B cell (primary cell): ENCODE measurements around the gene PAK1IP1. TPM values are rescaled to one million over a fixed set of nuclear protein-coding genes. Genes with fewer than 3 reads are reported as not detected.
A peak's percentile ranks its signal among the peaks of the same experiment; 100 is the strongest.

Experiments
- ATAC-seq: fragments of 200-7000 bp; cut with Tn5 transposase; one replicate; pipeline ENCODE4 v1.10.0; 2021; ENCODE audit warnings: low read depth, mild to moderate bottlenecking, moderate number of reproducible peaks, moderate library complexity
- CTCF ChIA-PET: fragments of 350-600 bp; sonication (Branson Sonifier 250); formaldehyde crosslinking; loops from one replicate; lab custom pipeline; 2021; ENCODE audit warnings: antibody characterized with exemption, inconsistent platforms; lab: Charles Lee
- POLR2A ChIA-PET: fragments of 350-600 bp; sonication (Branson Sonifier 250); formaldehyde crosslinking; loops from one replicate; lab custom pipeline; 2021; ENCODE audit warnings: antibody characterized with exemption; lab: Charles Lee
- DNase-seq: peaks from one replicate; pipeline ENCODE4 v3.0.0; 2013
- H2AFZ ChIP-seq: 2 replicates; pipeline ENCODE4 v1.6.1; 2012; ENCODE audit warnings: mild to moderate bottlenecking, low read depth, low read length; ENCODE audit not compliant: insufficient read depth, poor library complexity, severe bottlenecking
- H3K27ac ChIP-seq, 2 donors: 1 replicate in 1 of 2; 2 replicates in 1 of 2; pipeline ENCODE4 v1.5.1; 2012 to 2013; ENCODE audit warnings: low read length in 2 of 2, mild to moderate bottlenecking in 2 of 2, moderate library complexity in 1 of 2
- H3K27me3 ChIP-seq, 4 experiments: fragments of 200-600 bp in 1 of 4; sonication (generic) in 1 of 4; replicated peaks in 1 of 4; 1 replicate in 2 of 4; 2 replicates in 2 of 4; pipeline versions ENCODE4 v1.6.1 to v1.7.0; 2013 to 2016; ENCODE audit warnings: low read length in 3 of 4, mild to moderate bottlenecking in 2 of 4, mixed read lengths in 1 of 4, moderate library complexity in 1 of 4; ENCODE audit not compliant: insufficient read depth in 4 of 4, control insufficient read depth in 3 of 4; ENCODE audit errors: control extremely low read depth in 1 of 4
- H3K36me3 ChIP-seq, 2 experiments: replicated peaks in 1 of 2; 1 replicate in 1 of 2; 2 replicates in 1 of 2; pipeline versions ENCODE4 v1.6.1 to v1.7.1; 2013; ENCODE audit warnings: low read length in 1 of 2; ENCODE audit not compliant: insufficient read depth in 2 of 2, control insufficient read depth in 1 of 2; ENCODE audit errors: control extremely low read depth in 1 of 2, extremely low read depth in 1 of 2
- H3K4me1 ChIP-seq, 2 donors: fragments of 200-600 bp in 1 of 2; sonication (generic) in 1 of 2; 1 replicate in 1 of 2; 2 replicates in 1 of 2; pipeline versions ENCODE4 v1.5.1 to v1.6.1; 2013 to 2017; ENCODE audit warnings: low read length in 2 of 2; ENCODE audit not compliant: control insufficient read depth in 2 of 2, insufficient read depth in 2 of 2
- H3K4me2 ChIP-seq: replicated peaks from 2 replicates; pipeline ENCODE3; 2012; ENCODE audit warnings: mild to moderate bottlenecking, low read depth, low read length; ENCODE audit not compliant: poor library complexity, severe bottlenecking
- H3K4me3 ChIP-seq, 5 experiments: fragments of 200-600 bp in 1 of 5; sonication (generic) in 1 of 5; 1 replicate in 3 of 5; 2 replicates in 2 of 5; pipeline versions ENCODE4 v1.5.1 to v1.7.0; 2011 to 2016; ENCODE audit warnings: low read length in 4 of 5, mild to moderate bottlenecking in 4 of 5, low read depth in 2 of 5, control low read depth in 1 of 5, moderate library complexity in 1 of 5; ENCODE audit not compliant: insufficient read depth in 1 of 5; ENCODE audit errors: control extremely low read depth in 1 of 5, extremely low read depth in 1 of 5
- H3K79me2 ChIP-seq: fragments of 200-600 bp; sonication (generic); one replicate; pipeline ENCODE4 v1.6.0; 2016; ENCODE audit warnings: low read length; ENCODE audit not compliant: control insufficient read depth, insufficient read depth
- H3K9ac ChIP-seq: fragments of 200-600 bp; sonication (generic); 2 replicates; pipeline ENCODE4 v1.6.1; 2017; ENCODE audit warnings: mild to moderate bottlenecking, low read length, moderate library complexity
- H3K9me3 ChIP-seq, 3 donors: one replicate each; pipeline versions ENCODE4 v1.6.1 to v1.7.1; 2013; ENCODE audit warnings: low read length in 2 of 3; ENCODE audit not compliant: control insufficient read depth in 2 of 3, insufficient read depth in 1 of 3; ENCODE audit errors: control extremely low read depth in 1 of 3
- H4K20me1 ChIP-seq: 2 replicates; pipeline ENCODE4 v1.6.0; 2012; ENCODE audit warnings: mild to moderate bottlenecking, low read length; ENCODE audit not compliant: insufficient read depth, control insufficient read depth, poor library complexity, severe bottlenecking
- H3K27ac Mint-ChIP-seq: one replicate; pipeline ENCODE4 v1.8.0; 2021; ENCODE audit warnings: mixed read lengths
- H3K27me3 Mint-ChIP-seq: one replicate; pipeline ENCODE4 v1.8.0; 2021; ENCODE audit warnings: mixed read lengths
- H3K4me1 Mint-ChIP-seq: one replicate; pipeline ENCODE4 v1.8.0; 2021; ENCODE audit warnings: mixed read lengths
- H3K4me3 Mint-ChIP-seq: one replicate; pipeline ENCODE4 v1.8.0; 2021; ENCODE audit warnings: mixed read lengths
- H3K9me3 Mint-ChIP-seq: one replicate; pipeline ENCODE4 v1.8.0; 2022; ENCODE audit warnings: mixed read lengths; ENCODE audit not compliant: insufficient read depth
- CTCF ChIP-seq: fragments of 200-600 bp; IDR thresholded peaks from one replicate; pipeline ENCODE4 v1.8.0; 2022; ENCODE audit warnings: antibody characterized with exemption, mild to moderate bottlenecking
- EZH2 ChIP-seq: IDR thresholded peaks from 2 replicates; pipeline ENCODE4 v1.6.1; 2012; ENCODE audit warnings: borderline replicate concordance, low read depth, mild to moderate bottlenecking, moderate library complexity, low read length; ENCODE audit not compliant: insufficient read depth, poor library complexity, severe bottlenecking
- WGBS: methylation state at CpG from one replicate; pipeline ENCODE4 v1.1.5; 2013; ENCODE audit warnings: missing lambda C conversion rate; ENCODE audit not compliant: insufficient coverage; 5-methylcytosine and 5-hydroxymethylcytosine counted together
- intact Hi-C: fragments of 100-400 bp; cut with micrococcal nuclease; formaldehyde crosslinking; loops from one replicate; pipeline ENCODE4 v1.10.0; 2022
- polyA plus RNA-seq: library from polyadenylated mRNA; depleted of rRNA; stranded (reverse); fragments of >200 nt; gene quantifications from 2 replicates; pipeline ENCODE4 v1.2.3, GENCODE V29; 2012
- total RNA-seq, 2 donors: library from RNA; stranded (reverse); fragments of 120-200 nt in 1 of 2; gene quantifications; 1 replicate in 1 of 2; 2 replicates in 1 of 2; pipeline versions ENCODE4 v1.2.3 to v1.2.4, GENCODE V29; 2013 to 2022

PAK1IP1 gene
- total and polyA plus RNA-seq, 2 donors (not counting 1 experiment from before 2014, with no cell fraction given) = 3.8 to 6.1 TPM

- Histone ChIP-seq H3K9ac (peak overlapping the region; percentile 70), H2AFZ (peak overlapping the region; percentile 81), H3K4me1 (peaks cover 16 to 31% of the 10 kb centered on the region in 2 donors), H3K4me3 (peak overlapping the region in 4 of 5 experiments; percentile 53 to 73 (median 66)), H3K4me2 (peak overlapping the region; percentile 88), H4K20me1 (no peaks in the 10 kb centered on the region), H3K36me3 (no peaks in the 10 kb centered on the region), H3K9me3 (peaks cover 0 to 20% (median 7%) of the 10 kb centered on the region in 3 donors), H3K79me2 (peaks cover 8% of the 10 kb centered on the region), H3K27ac (no peak overlapping the region), H3K27me3 (no peaks in the 10 kb centered on the region)
- Mint-ChIP-seq H3K4me3 (peak overlapping the region; percentile 76), H3K27ac (peak overlapping the region; percentile 59), H3K9me3 (peaks cover 3% of the 10 kb centered on the region), H3K27me3 (no peaks in the 10 kb centered on the region), H3K4me1 (peaks cover 32% of the 10 kb centered on the region)
- WGBS = 88% methylated on average over 6 of the region's 8 CpGs
- peak; percentile 56 for DNase-seq
- ChIA-PET POLR2A (interaction anchor here (0.6 to 3.0 kb wide), 3 partner anchors 8 to 25 kb away, joined by 3 to 16 read pairs (median 5); partner anchors contain the start of genes C6orf52 and PAK1IP1), CTCF (interaction anchor here (1.1 to 1.5 kb wide), 2 partner anchors 24 to 83 kb away, joined by 3 read pairs; partner anchors contain the start of genes C6orf52 and PAK1IP1)
- intact Hi-C loops = no loop called here
- no peak for ATAC-seq
- TF ChIP-seq CTCF (no peak), EZH2 (no peak)
Observed at GRCh38 chr6:10719296-10719963, 24.7 kb downstream of the PAK1IP1 start.

GRCh38 chr6:10719964-10720264 lies 25.1 kb downstream of the PAK1IP1 start:
- Mint-ChIP-seq H3K4me3 (peak overlapping the region; percentile 98), H3K9me3 (peaks cover 3% of the 10 kb centered on the region), H3K4me1 (peaks cover 32% of the 10 kb centered on the region), H3K27ac (peak overlapping the region; percentile 59), H3K27me3 (no peaks in the 10 kb centered on the region)
- ChIA-PET CTCF (interaction anchor here (1.1 to 1.5 kb wide), 2 partner anchors 25 to 82 kb away, joined by 3 read pairs; partner anchors contain the start of genes C6orf52 and PAK1IP1), POLR2A (interaction anchor here (0.8 to 3.0 kb wide), 2 partner anchors 8 to 25 kb away, joined by 5 to 16 read pairs; partner anchors contain the start of genes C6orf52 and PAK1IP1)
- peaks cover 16 to 31% of the 10 kb centered on the region in 2 donors for H3K4me1 ChIP-seq
- H3K9me3 ChIP-seq = peaks cover 0 to 20% (median 7%) of the 10 kb centered on the region in 3 donors
- H3K79me2 ChIP-seq = peaks cover 13% of the 10 kb centered on the region
- H3K9ac ChIP-seq = peak overlapping the region; percentile 70
- no peak for ATAC-seq
- TF ChIP-seq EZH2 = no peak
- TF ChIP-seq CTCF = no peak
- 66% methylated on average over 15 of the region's 21 CpGs for WGBS
- DNase-seq = no peak
- H3K36me3 ChIP-seq = no peaks in the 10 kb centered on the region
- intact Hi-C loops = no loop called here
- H3K4me2 ChIP-seq = peak overlapping the region; percentile 88
- H2AFZ ChIP-seq = peak overlapping the region; percentile 81
- H3K4me3 ChIP-seq = peak overlapping the region in 4 of 5 experiments; percentile 53 to 73 (median 66)
- peak overlapping the region in 1 of 2 donors; percentile 65 for H3K27ac ChIP-seq
- no peaks in the 10 kb centered on the region for H4K20me1 ChIP-seq
- H3K27me3 ChIP-seq = no peaks in the 10 kb centered on the region
